Nephron (organoid): ENCODE results near the gene DCPS.
A peak's percentile ranks its signal among the peaks of the same experiment; 100 is the strongest.
"Not testable (repeated sequence)": the region's sequence is repeated elsewhere in the genome, so short reads cannot be mapped to it uniquely, and the experiment has no call there.

ENCODE experiments used
- H3K27ac Mint-ChIP-seq, 3 experiments: 2 replicates each; pipeline ENCODE4 v1.8.0; 2020; ENCODE audit warnings: mixed read lengths in 3 of 3, mild to moderate bottlenecking in 2 of 3, moderate library complexity in 1 of 3
- H3K27me3 Mint-ChIP-seq: 2 replicates; pipeline ENCODE4 v1.8.0; 2021; ENCODE audit warnings: low read depth, mild to moderate bottlenecking, moderate library complexity, mixed read lengths
- H3K36me3 Mint-ChIP-seq: 2 replicates; pipeline ENCODE4 v1.8.0; 2020; ENCODE audit warnings: low read depth, mixed read lengths
- H3K4me1 Mint-ChIP-seq: 2 replicates; pipeline ENCODE4 v1.8.0; 2020; ENCODE audit warnings: mixed read lengths
- H3K4me3 Mint-ChIP-seq, 3 experiments: 2 replicates each; pipeline ENCODE4 v1.8.0; 2020; ENCODE audit warnings: mild to moderate bottlenecking in 3 of 3, mixed read lengths in 3 of 3, moderate library complexity in 2 of 3
- H3K9me3 Mint-ChIP-seq: 2 replicates; pipeline ENCODE4 v1.8.0; 2020; ENCODE audit warnings: mixed read lengths
- CTCF ChIP-seq, 3 experiments: fragments of 200-600 bp; sonication (generic); IDR thresholded peaks; one replicate each; pipeline ENCODE4 v1.5.0; 2021; ENCODE audit warnings: antibody characterized with exemption in 3 of 3; ENCODE audit not compliant: unreplicated experiment in 3 of 3

DCPS gene

GRCh38 chr11:126345283-126345682 is 41.4 kb downstream of the DCPS start:
- H3K36me3 Mint-ChIP-seq = peaks cover 36% of the 10 kb centered on the region
- peaks cover 56% of the 10 kb centered on the region for H3K4me1 Mint-ChIP-seq
- peaks cover 3% of the 10 kb centered on the region for H3K27me3 Mint-ChIP-seq
- no peak for TF ChIP-seq CTCF (IDR thresholded peaks at IDR 0.05; ENCODE audit: unreplicated experiment in 3 of 3)
- H3K27ac Mint-ChIP-seq = peak overlapping the region in 1 of 3 experiments; percentile 94
- H3K4me3 Mint-ChIP-seq = no peak overlapping the region
- H3K9me3 Mint-ChIP-seq = no peaks in the 10 kb centered on the region

GRCh38 chr11:126345759-126346585 is 42.1 kb downstream of the DCPS start:
- no peak for TF ChIP-seq CTCF (IDR thresholded peaks at IDR 0.05; ENCODE audit: unreplicated experiment in 3 of 3)
- Mint-ChIP-seq H3K9me3 (no peaks in the 10 kb centered on the region), H3K4me1 (peaks cover 56% of the 10 kb centered on the region), H3K4me3 (peak overlapping the region in 2 of 3 experiments; percentile 7 to 42), H3K27me3 (peaks cover 3% of the 10 kb centered on the region), H3K27ac (peak overlapping the region in 2 of 3 experiments; percentile 87 to 94), H3K36me3 (peaks cover 41% of the 10 kb centered on the region)

GRCh38 chr11:126346586-126346940 is 42.7 kb downstream of the DCPS start:
- Mint-ChIP-seq H3K9me3 (no peaks in the 10 kb centered on the region), H3K36me3 (peaks cover 39% of the 10 kb centered on the region), H3K27me3 (no peaks in the 10 kb centered on the region), H3K4me1 (peaks cover 53% of the 10 kb centered on the region), H3K27ac (peak overlapping the region in 2 of 3 experiments; percentile 87 to 94), H3K4me3 (peak overlapping the region in 1 of 3 experiments; percentile 42)
- TF ChIP-seq CTCF (IDR thresholded peaks at IDR 0.05; ENCODE audit: unreplicated experiment in 3 of 3) = no peak

GRCh38 chr11:126346946-126347345 is 43.1 kb downstream of the DCPS start:
- not testable (repeated sequence) for H3K9me3 Mint-ChIP-seq, H3K27me3 Mint-ChIP-seq, H3K4me3 Mint-ChIP-seq, H3K27ac Mint-ChIP-seq
- Mint-ChIP-seq H3K4me1 (peaks cover 49% of the 10 kb centered on the region), H3K36me3 (peaks cover 36% of the 10 kb centered on the region)

- Mint-ChIP-seq H3K27ac (peak overlapping the region; percentile 29 to 91 (median 58)), H3K4me3 (peak overlapping the region in 1 of 3 experiments; percentile 49), H3K4me1 (peaks cover 52% of the 10 kb centered on the region), H3K36me3 (peaks cover 29% of the 10 kb centered on the region), H3K27me3 (no peaks in the 10 kb centered on the region), H3K9me3 (no peaks in the 10 kb centered on the region)
- no peak for TF ChIP-seq CTCF (IDR thresholded peaks at IDR 0.05; ENCODE audit: unreplicated experiment in 3 of 3)
These were observed 44.1 kb downstream of the DCPS start for GRCh38 chr11:126347751-126348668.
